MCF 10A (cell line): Measurements from ENCODE around the gene UNKL. TPM values are rescaled to one million over a fixed set of nuclear protein-coding genes. Genes with fewer than 3 reads are reported as not detected.

ENCODE experiments used
- BruUV-seq: library from RNA; stranded (reverse); fragments of 400-500 nt; replicated peaks from 2 replicates; lab custom pipeline; 2021; lab: Mats Ljungman, UMichigan
- CTCF ChIA-PET: fragments of 300-600 bp; sonication (Branson Sonifier 250); formaldehyde crosslinking; extraction: SDS; loops from one replicate; lab custom pipeline; 2021; ENCODE audit warnings: antibody characterized with exemption, inconsistent platforms; lab: Yijun Ruan, JAX
- POLR2A ChIA-PET: fragments of 300-600, 350-650 bp; sonication (Branson Sonifier 250); formaldehyde crosslinking; extraction: SDS; loops from one replicate; lab custom pipeline; 2020; ENCODE audit warnings: antibody characterized with exemption, inconsistent platforms; lab: Yijun Ruan, JAX
- DNase-seq: peaks from one replicate; pipeline ENCODE4 v3.0.0-alpha.2; 2018; ENCODE audit not compliant: unreplicated experiment
- H3K27ac Mint-ChIP-seq: one replicate; pipeline ENCODE4 v1.8.0; 2022; ENCODE audit warnings: mild to moderate bottlenecking, low read depth, mixed read lengths; ENCODE audit not compliant: unreplicated experiment
- H3K27me3 Mint-ChIP-seq: one replicate; pipeline ENCODE4 v1.8.0; 2022; ENCODE audit warnings: mixed read lengths; ENCODE audit not compliant: insufficient read depth, unreplicated experiment
- H3K36me3 Mint-ChIP-seq: one replicate; pipeline ENCODE4 v1.8.0; 2022; ENCODE audit warnings: mild to moderate bottlenecking, moderate library complexity, mixed read lengths; ENCODE audit not compliant: insufficient read depth, unreplicated experiment
- H3K4me1 Mint-ChIP-seq: one replicate; pipeline ENCODE4 v1.8.0; 2022; ENCODE audit warnings: mixed read lengths; ENCODE audit not compliant: insufficient read depth, unreplicated experiment
- H3K4me3 Mint-ChIP-seq: one replicate; pipeline ENCODE4 v1.8.0; 2022; ENCODE audit warnings: mild to moderate bottlenecking, moderate library complexity, mixed read lengths; ENCODE audit not compliant: unreplicated experiment
- H3K9me3 Mint-ChIP-seq: one replicate; pipeline ENCODE4 v1.8.0; 2022; ENCODE audit warnings: mixed read lengths; ENCODE audit not compliant: unreplicated experiment
- CTCF ChIP-seq: fragments of 200-600 bp; IDR thresholded peaks from one replicate; pipeline ENCODE4 v1.8.0; 2022; ENCODE audit warnings: antibody characterized with exemption, mild to moderate bottlenecking; ENCODE audit not compliant: unreplicated experiment
- intact Hi-C: fragments of 100-400 bp; cut with micrococcal nuclease; formaldehyde crosslinking; loops from 2 replicates; pipeline ENCODE4 v1.14.1; 2022
- total RNA-seq: library from RNA; stranded (reverse); gene quantifications from 2 replicates; pipeline ENCODE4 v1.2.3, GENCODE V29; 2022

UNKL gene
- total RNA-seq, 1 experiment from 2014 or later: 12.3 TPM

GRCh38 chr16:1457489-1458245 lies 43.2 kb upstream of the UNKL start:
- no peaks in the 10 kb centered on the region for H3K9me3 Mint-ChIP-seq
- H3K27me3 Mint-ChIP-seq: no peaks in the 10 kb centered on the region
- H3K36me3 Mint-ChIP-seq: peaks cover 45% of the 10 kb centered on the region
- intact Hi-C loops: no loop called here
- TF ChIP-seq CTCF: no peak
- H3K27ac Mint-ChIP-seq: no peak overlapping the region
- H3K4me1 Mint-ChIP-seq: no peaks in the 10 kb centered on the region
- H3K4me3 Mint-ChIP-seq: no peak overlapping the region
- ChIA-PET POLR2A (interaction anchor here (1.1 kb wide), 1 partner anchor 33 kb away, joined by 3 read pairs; no protein-coding TSS in a partner anchor), CTCF (no interaction called here)
- BruUV-seq: no TSS peak
- no peak for DNase-seq

GRCh38 chr16:1456951-1457350 lies 42.4 kb upstream of the UNKL start:
- POLR2A ChIA-PET: no interaction called here
- no peak overlapping the region for H3K4me3 Mint-ChIP-seq
- no peak overlapping the region for H3K27ac Mint-ChIP-seq
- H3K36me3 Mint-ChIP-seq: peaks cover 44% of the 10 kb centered on the region
- H3K4me1 Mint-ChIP-seq: no peaks in the 10 kb centered on the region
- H3K27me3 Mint-ChIP-seq: no peaks in the 10 kb centered on the region
- CTCF ChIA-PET: no interaction called here
- no peak for TF ChIP-seq CTCF
- intact Hi-C loops: no loop called here
- DNase-seq: no peak
- no peaks in the 10 kb centered on the region for H3K9me3 Mint-ChIP-seq
- no TSS peak for BruUV-seq

GRCh38 chr16:1455190-1456171 lies 41.0 kb upstream of the UNKL start:
- BruUV-seq: no TSS peak
- Mint-ChIP-seq H3K36me3 (peaks cover 37% of the 10 kb centered on the region), H3K9me3 (no peaks in the 10 kb centered on the region)

More at GRCh38 chr16:1455190-1456171, 41.0 kb upstream of the UNKL start:
- intact Hi-C loops: no loop called here
- no peak for TF ChIP-seq CTCF
- Mint-ChIP-seq H3K27ac (no peak overlapping the region), H3K4me1 (no peaks in the 10 kb centered on the region), H3K4me3 (no peak overlapping the region), H3K27me3 (no peaks in the 10 kb centered on the region)
- POLR2A ChIA-PET: interaction anchor here (0.6 kb wide), 1 partner anchor 101 kb away, joined by 3 read pairs; no protein-coding TSS in a partner anchor
- no peak for DNase-seq
- CTCF ChIA-PET: no interaction called here
